HG02610 (cell line): ENCODE measurements around the gene RASSF4.

Experiments
- ATAC-seq: cut with Tn5 transposase; IDR thresholded peaks from one replicate; pipeline ENCODE4 v1.9.1; 2021; ENCODE audit warnings: mild to moderate bottlenecking, moderate library complexity; ENCODE audit not compliant: unreplicated experiment

Gene RASSF4

GRCh38 chr10:44985175-44985681 is 25.6 kb downstream of the RASSF4 start:
- ATAC-seq = no peak

GRCh38 chr10:44986179-44986578 is 26.6 kb downstream of the RASSF4 start:
- no peak for ATAC-seq

- no peak for ATAC-seq
Measured at GRCh38 chr10:44986670-44987069, 27.1 kb downstream of the RASSF4 start.

GRCh38 chr10:44988957-44989585 is 29.5 kb downstream of the RASSF4 start:
- no peak for ATAC-seq

- ATAC-seq = no peak
Measured at GRCh38 chr10:44989597-44990301, 30.1 kb downstream of the RASSF4 start.

GRCh38 chr10:44990302-44990655 is 30.7 kb downstream of the RASSF4 start:
- no peak for ATAC-seq

- ATAC-seq = no peak
Measured at GRCh38 chr10:44990965-44991364, 31.4 kb downstream of the RASSF4 start.

- ATAC-seq = no peak
Measured at GRCh38 chr10:44991571-44991970, 32.0 kb downstream of the RASSF4 start.

GRCh38 chr10:44992070-44992731 is 32.6 kb downstream of the RASSF4 start:
- no peak for ATAC-seq

- no peak for ATAC-seq
Measured at GRCh38 chr10:44992732-44993225, 33.2 kb downstream of the RASSF4 start.

GRCh38 chr10:44993226-44993921 is 33.8 kb downstream of the RASSF4 start:
- ATAC-seq = no peak

GRCh38 chr10:44993922-44994751 is 34.5 kb downstream of the RASSF4 start:
- no peak for ATAC-seq

GRCh38 chr10:44994752-44995530 is 35.3 kb downstream of the RASSF4 start:
- no peak for ATAC-seq

- ATAC-seq = no peak
Measured at GRCh38 chr10:44995581-44995913, 35.9 kb downstream of the RASSF4 start.

- ATAC-seq = no peak
Measured at GRCh38 chr10:44995914-44996669, 36.5 kb downstream of the RASSF4 start.

- ATAC-seq = no peak
Measured at GRCh38 chr10:44997105-44997748, 37.6 kb downstream of the RASSF4 start.

GRCh38 chr10:44998146-44998631 is 38.6 kb downstream of the RASSF4 start:
- ATAC-seq = no peak

- ATAC-seq = no peak
Measured at GRCh38 chr10:45000138-45000751, 40.6 kb downstream of the RASSF4 start.
